Neuron (in vitro differentiated cells): Measurements from ENCODE around the gene PRRG2.

Source experiments
- H2AFZ ChIP-seq: one replicate; pipeline ENCODE4 v1.6.1; 2013; ENCODE audit warnings: low read depth, mild to moderate bottlenecking, inconsistent platforms, low read length, moderate library complexity
- H3K27me3 ChIP-seq: one replicate; pipeline ENCODE4 v1.6.1; 2013; ENCODE audit warnings: low read length; ENCODE audit not compliant: insufficient read depth
- H3K36me3 ChIP-seq: one replicate; pipeline ENCODE4 v1.6.1; 2013; ENCODE audit warnings: low read length; ENCODE audit not compliant: insufficient read depth
- H3K4me1 ChIP-seq: one replicate; pipeline ENCODE4 v1.6.1; 2013; ENCODE audit warnings: low read length; ENCODE audit not compliant: insufficient read depth
- H3K4me3 ChIP-seq: 2 replicates; pipeline ENCODE4 v1.5.1; 2013; ENCODE audit warnings: mild to moderate bottlenecking, low read length, moderate library complexity
- H3K9me3 ChIP-seq: one replicate; pipeline ENCODE4 v1.6.1; 2013; ENCODE audit warnings: low read length

Gene PRRG2

GRCh38 chr19:49587227-49587626, 6.1 kb downstream of the PRRG2 start:
- Histone ChIP-seq H2AFZ (no peak overlapping the region), H3K27me3 (no peaks in the 10 kb centered on the region), H3K9me3 (no peaks in the 10 kb centered on the region), H3K36me3 (no peaks in the 10 kb centered on the region), H3K4me3 (no peak overlapping the region), H3K4me1 (peaks cover 16% of the 10 kb centered on the region)

- Histone ChIP-seq H3K27me3 (no peaks in the 10 kb centered on the region), H3K36me3 (peaks cover under 1% of the 10 kb centered on the region), H2AFZ (no peak overlapping the region), H3K4me3 (no peak overlapping the region), H3K4me1 (peaks cover 27% of the 10 kb centered on the region), H3K9me3 (no peaks in the 10 kb centered on the region)
These were observed 7.4 kb downstream of the PRRG2 start for GRCh38 chr19:49588365-49589122.

GRCh38 chr19:49589502-49589905, 8.4 kb downstream of the PRRG2 start:
- H3K4me1 ChIP-seq: peaks cover 33% of the 10 kb centered on the region

GRCh38 chr19:49590071-49590970, 9.2 kb downstream of the PRRG2 start:
- peaks cover 25% of the 10 kb centered on the region for H3K4me1 ChIP-seq
- H2AFZ ChIP-seq: peak overlapping the region; percentile 64
- no peaks in the 10 kb centered on the region for H3K27me3 ChIP-seq
- peaks cover 13% of the 10 kb centered on the region for H3K36me3 ChIP-seq
- peak overlapping the region; percentile 100 for H3K4me3 ChIP-seq
- H3K9me3 ChIP-seq: no peaks in the 10 kb centered on the region

More at GRCh38 chr19:49589502-49589905, 8.4 kb downstream of the PRRG2 start:
- Histone ChIP-seq H2AFZ (no peak overlapping the region), H3K27me3 (no peaks in the 10 kb centered on the region), H3K9me3 (no peaks in the 10 kb centered on the region), H3K4me3 (no peak overlapping the region), H3K36me3 (peaks cover 10% of the 10 kb centered on the region)

GRCh38 chr19:49590971-49591730, 10.0 kb downstream of the PRRG2 start, which contains the start of gene PRR12:
Gene PRR12 (plus strand): TSS chr19:49591182. CDS start chr19:49591655, 473 bp downstream.
- H3K27me3 ChIP-seq: no peaks in the 10 kb centered on the region
- H3K36me3 ChIP-seq: peaks cover 18% of the 10 kb centered on the region
- H3K4me1 ChIP-seq: peaks cover 24% of the 10 kb centered on the region
- H2AFZ ChIP-seq: peak within 1 kb of the TSS; percentile 64
- H3K9me3 ChIP-seq: no peaks in the 10 kb centered on the region
- peak within 1 kb of the TSS; percentile 100 for H3K4me3 ChIP-seq

- H3K4me1 ChIP-seq: peaks cover 24% of the 10 kb centered on the region
- no peaks in the 10 kb centered on the region for H3K27me3 ChIP-seq
- H2AFZ ChIP-seq: no peak overlapping the region
- H3K9me3 ChIP-seq: no peaks in the 10 kb centered on the region
- peak overlapping the region; percentile 100 for H3K4me3 ChIP-seq
- H3K36me3 ChIP-seq: peaks cover 20% of the 10 kb centered on the region
These were observed 10.8 kb downstream of the PRRG2 start for GRCh38 chr19:49591731-49592485.

- H3K36me3 ChIP-seq: peaks cover 25% of the 10 kb centered on the region
- H3K4me3 ChIP-seq: peak overlapping the region; percentile 100
- peaks cover 24% of the 10 kb centered on the region for H3K4me1 ChIP-seq
- H2AFZ ChIP-seq: no peak overlapping the region
- H3K27me3 ChIP-seq: no peaks in the 10 kb centered on the region
- H3K9me3 ChIP-seq: no peaks in the 10 kb centered on the region
These were observed 11.5 kb downstream of the PRRG2 start for GRCh38 chr19:49592486-49593232.

GRCh38 chr19:49593233-49594113, 12.4 kb downstream of the PRRG2 start:
- peaks cover 30% of the 10 kb centered on the region for H3K36me3 ChIP-seq
- no peaks in the 10 kb centered on the region for H3K9me3 ChIP-seq
- H3K4me1 ChIP-seq: peaks cover 24% of the 10 kb centered on the region
- H2AFZ ChIP-seq: no peak overlapping the region
- H3K4me3 ChIP-seq: peak overlapping the region; percentile 100
- H3K27me3 ChIP-seq: no peaks in the 10 kb centered on the region

- Histone ChIP-seq H3K36me3 (peaks cover 39% of the 10 kb centered on the region), H3K27me3 (no peaks in the 10 kb centered on the region), H3K4me3 (no peak overlapping the region)
These were observed 13.3 kb downstream of the PRRG2 start for GRCh38 chr19:49594157-49594992.

GRCh38 chr19:49594993-49595818, 14.1 kb downstream of the PRRG2 start:
- peaks cover 47% of the 10 kb centered on the region for H3K36me3 ChIP-seq
- no peaks in the 10 kb centered on the region for H3K9me3 ChIP-seq
- H3K4me1 ChIP-seq: peaks cover 24% of the 10 kb centered on the region
- H3K27me3 ChIP-seq: no peaks in the 10 kb centered on the region
- H2AFZ ChIP-seq: no peak overlapping the region
- H3K4me3 ChIP-seq: no peak overlapping the region

More at GRCh38 chr19:49594157-49594992, 13.3 kb downstream of the PRRG2 start:
- no peak overlapping the region for H2AFZ ChIP-seq
- peaks cover 24% of the 10 kb centered on the region for H3K4me1 ChIP-seq
- no peaks in the 10 kb centered on the region for H3K9me3 ChIP-seq
